C4-2B (cell line): ENCODE data around the gene TMEM8B.
"Not testable (repeated sequence)": the region's sequence is repeated elsewhere in the genome, so short reads cannot be mapped to it uniquely, and the experiment has no call there.

ENCODE experiments used
- H3K27ac ChIP-seq: fragments of 450-650 bp; 2 replicates; pipeline ENCODE4 v1.5.1; 2017
- CTCF ChIP-seq: fragments of 450-650 bp; conservative IDR thresholded peaks from 2 replicates; pipeline ENCODE4 v1.5.1; 2017; ENCODE audit warnings: mild to moderate bottlenecking
- ZFX ChIP-seq: fragments of 450-650 bp; IDR thresholded peaks from 2 replicates; pipeline ENCODE4 v1.6.1; 2017

TMEM8B gene

GRCh38 chr9:35869621-35870216 lies 40.7 kb downstream of the TMEM8B start:
- TF ChIP-seq CTCF (no peak), ZFX (no peak)
- no peak overlapping the region for H3K27ac ChIP-seq

GRCh38 chr9:35870351-35870923 lies 41.4 kb downstream of the TMEM8B start, which contains the start of gene OR13J1:
Gene OR13J1, minus strand, starts transcription at chr9:35870401. Its CDS starts 0 bp downstream, at chr9:35870401.
- peak within 1 kb of the TSS; percentile 47 for H3K27ac ChIP-seq

GRCh38 chr9:35871545-35871944 lies 42.5 kb downstream of the TMEM8B start:
- peak overlapping the region; percentile 47 for H3K27ac ChIP-seq
- no peak for TF ChIP-seq ZFX
- TF ChIP-seq CTCF = no peak

More at GRCh38 chr9:35870351-35870923, 41.4 kb downstream of the TMEM8B start, which contains the start of gene OR13J1:
- TF ChIP-seq CTCF (no peak), ZFX (no peak)

GRCh38 chr9:35872505-35872904 lies 43.5 kb downstream of the TMEM8B start:
- TF ChIP-seq ZFX (no peak), CTCF (no peak)
- H3K27ac ChIP-seq = no peak overlapping the region

- no peak for TF ChIP-seq ZFX
- peak; percentile 99 for TF ChIP-seq CTCF
- no peak overlapping the region for H3K27ac ChIP-seq
Observed at GRCh38 chr9:35882263-35882848, 53.3 kb downstream of the TMEM8B start.

GRCh38 chr9:35882996-35883395 lies 54.0 kb downstream of the TMEM8B start:
- TF ChIP-seq CTCF (no peak), ZFX (no peak)
- no peak overlapping the region for H3K27ac ChIP-seq

- H3K27ac ChIP-seq = not testable (repeated sequence)
Observed at GRCh38 chr9:35884908-35885307, 55.9 kb downstream of the TMEM8B start.

- no peak overlapping the region for H3K27ac ChIP-seq
- TF ChIP-seq CTCF = no peak
- no peak for TF ChIP-seq ZFX
Observed at GRCh38 chr9:35891646-35892045, 62.6 kb downstream of the TMEM8B start.
